ENCODE data around the gene RYR1. TPM values are rescaled to one million over a fixed set of nuclear protein-coding genes. Genes with fewer than 3 reads are reported as not detected.
A peak's percentile ranks its signal among the peaks of the same experiment; 100 is the strongest.
"Not testable (repeated sequence)": the region's sequence is repeated elsewhere in the genome, so short reads cannot be mapped to it uniquely, and the experiment has no call there.

RYR1 gene
- total RNA-seq, 2 experiments from 2014 or later, result 0.20 to 1.2 TPM

- ATAC-seq (ENCODE audit: poor library complexity) (no peak), DNase-seq (no peak)
- H3K27me3 Mint-ChIP-seq, result peaks cover 5% of the 10 kb centered on the region
- Histone ChIP-seq H3K36me3 (ENCODE audit: insufficient read depth, low read length) (no peaks in the 10 kb centered on the region), H3K27ac (ENCODE audit: low read depth in 1 of 2, low read length in 2 of 2) (no peak overlapping the region), H3K4me3 (ENCODE audit: low read length) (no peak overlapping the region), H3K9me3 (ENCODE audit: control insufficient read depth in 1 of 2, insufficient read depth in 1 of 2, low read length in 2 of 2) (no peaks in the 10 kb centered on the region), H3K4me1 (ENCODE audit: insufficient read depth, low read length) (peaks cover 26% of the 10 kb centered on the region), H3K27me3 (ENCODE audit: control insufficient read depth in 1 of 2, insufficient read depth in 2 of 2, low read length in 2 of 2) (no peaks in the 10 kb centered on the region)
- POLR2A ChIA-PET, result no interaction called here
- no peak overlapping the region for H3K27ac Mint-ChIP-seq
- H3K36me3 Mint-ChIP-seq (ENCODE audit: low read depth), result no peaks in the 10 kb centered on the region
- no peak overlapping the region for H3K4me3 Mint-ChIP-seq
- CTCF ChIA-PET, result interaction anchor here (3.0 kb wide), 1 partner anchor 21 kb away, joined by 7 read pairs; the partner anchor contains the start of gene FAM98C
- H3K4me1 Mint-ChIP-seq (ENCODE audit: low read depth), result peaks cover 21% of the 10 kb centered on the region
- H3K9me3 Mint-ChIP-seq, result no peaks in the 10 kb centered on the region
- no peak for TF ChIP-seq CTCF (IDR thresholded peaks at IDR 0.05)
- intact Hi-C loops (cut with DNase I, micrococcal nuclease), result no loop called here
Observed at GRCh38 chr19:38424272-38424671, 9.2 kb upstream of the RYR1 start.

- no peak overlapping the region for H3K4me3 Mint-ChIP-seq
- H3K9me3 Mint-ChIP-seq, result no peaks in the 10 kb centered on the region
- POLR2A ChIA-PET, result interaction anchor here (2.1 kb wide), 1 partner anchor 22 kb away, joined by 12 read pairs; the partner anchor contains the start of gene FAM98C
- no peaks in the 10 kb centered on the region for H3K36me3 ChIP-seq (ENCODE audit: insufficient read depth, low read length)
- no peak overlapping the region for H3K27ac Mint-ChIP-seq
- no peak overlapping the region for H3K27ac ChIP-seq (ENCODE audit: low read depth in 1 of 2, low read length in 2 of 2)
- peak overlapping the region; percentile 40 for H3K4me3 ChIP-seq (ENCODE audit: low read length)
- peaks cover 5% of the 10 kb centered on the region for H3K27me3 Mint-ChIP-seq
- H3K4me1 Mint-ChIP-seq (ENCODE audit: low read depth), result peaks cover 25% of the 10 kb centered on the region
- H3K4me1 ChIP-seq (ENCODE audit: insufficient read depth, low read length), result peaks cover 29% of the 10 kb centered on the region
- CTCF ChIA-PET, result interaction anchor here (3.0 kb wide), 1 partner anchor 22 kb away, joined by 7 read pairs; the partner anchor contains the start of gene FAM98C
- no peak for ATAC-seq (ENCODE audit: poor library complexity)
- TF ChIP-seq CTCF (IDR thresholded peaks at IDR 0.05), result no peak
- H3K27me3 ChIP-seq (ENCODE audit: control insufficient read depth in 1 of 2, insufficient read depth in 2 of 2, low read length in 2 of 2), result no peaks in the 10 kb centered on the region
- no peak for DNase-seq
- intact Hi-C loops (cut with DNase I, micrococcal nuclease), result no loop called here
- H3K36me3 Mint-ChIP-seq (ENCODE audit: low read depth), result no peaks in the 10 kb centered on the region
- no peaks in the 10 kb centered on the region for H3K9me3 ChIP-seq (ENCODE audit: control insufficient read depth in 1 of 2, insufficient read depth in 1 of 2, low read length in 2 of 2)
Observed at GRCh38 chr19:38425222-38425809, 8.2 kb upstream of the RYR1 start.

GRCh38 chr19:38425810-38426466, 7.6 kb upstream of the RYR1 start, which contains the start of gene RASGRP4:
TSS of gene RASGRP4 (minus strand) at chr19:38426219. CDS start at chr19:38426091, 128 bp downstream.
- ChIA-PET CTCF (interaction anchor here (0.6 to 3.0 kb wide), 2 partner anchors 23 to 342 kb away, joined by 4 to 7 read pairs; partner anchors contain the start of gene FAM98C), POLR2A (interaction anchor here (2.1 kb wide), 1 partner anchor 23 kb away, joined by 12 read pairs; the partner anchor contains the start of gene FAM98C)
- no peaks in the 10 kb centered on the region for H3K9me3 Mint-ChIP-seq
- peaks cover 29% of the 10 kb centered on the region for H3K4me1 ChIP-seq (ENCODE audit: insufficient read depth, low read length)
- no peak within 1 kb of the TSS for H3K27ac ChIP-seq (ENCODE audit: low read depth in 1 of 2, low read length in 2 of 2)
- peak within 1 kb of the TSS; percentile 40 for H3K4me3 ChIP-seq (ENCODE audit: low read length)
- peaks cover 25% of the 10 kb centered on the region for H3K4me1 Mint-ChIP-seq (ENCODE audit: low read depth)
- intact Hi-C loops (cut with DNase I, micrococcal nuclease), result no loop called here
- TF ChIP-seq CTCF (IDR thresholded peaks at IDR 0.05), result no peak
- no peaks in the 10 kb centered on the region for H3K9me3 ChIP-seq (ENCODE audit: control insufficient read depth in 1 of 2, insufficient read depth in 1 of 2, low read length in 2 of 2)
- peak within 1 kb of the TSS; percentile 27 for H3K4me3 Mint-ChIP-seq
- peak; percentile 59 for ATAC-seq (ENCODE audit: poor library complexity)
- H3K27ac Mint-ChIP-seq, result no peak within 1 kb of the TSS
- H3K36me3 ChIP-seq (ENCODE audit: insufficient read depth, low read length), result no peaks in the 10 kb centered on the region
- H3K27me3 Mint-ChIP-seq, result peaks cover 5% of the 10 kb centered on the region
- H3K27me3 ChIP-seq (ENCODE audit: control insufficient read depth in 1 of 2, insufficient read depth in 2 of 2, low read length in 2 of 2), result no peaks in the 10 kb centered on the region
- no peaks in the 10 kb centered on the region for H3K36me3 Mint-ChIP-seq (ENCODE audit: low read depth)
- DNase-seq, result peak in 7 of 14 experiments; percentile 6 to 74 (median 34)

- Mint-ChIP-seq H3K4me1 (ENCODE audit: low read depth) (peaks cover 25% of the 10 kb centered on the region), H3K27ac (peak overlapping the region; percentile 49)
- H3K36me3 Mint-ChIP-seq (ENCODE audit: low read depth); H3K4me3 Mint-ChIP-seq; POLR2A ChIA-PET; H3K27ac ChIP-seq (ENCODE audit: low read depth in 1 of 2, low read length in 2 of 2); H3K27me3 ChIP-seq (ENCODE audit: control insufficient read depth in 1 of 2, insufficient read depth in 2 of 2, low read length in 2 of 2); CTCF ChIA-PET; H3K4me3 ChIP-seq (ENCODE audit: low read length); H3K9me3 ChIP-seq (ENCODE audit: control insufficient read depth in 1 of 2, insufficient read depth in 1 of 2, low read length in 2 of 2); H3K9me3 Mint-ChIP-seq; H3K27me3 Mint-ChIP-seq; intact Hi-C loops (cut with DNase I, micrococcal nuclease); H3K36me3 ChIP-seq (ENCODE audit: insufficient read depth, low read length): not testable (repeated sequence)
- ATAC-seq (ENCODE audit: poor library complexity) (peak; percentile 72), DNase-seq (peak in 4 of 14 experiments; percentile 26 to 78 (median 52))
- H3K4me1 ChIP-seq (ENCODE audit: insufficient read depth, low read length), result peaks cover 29% of the 10 kb centered on the region
Observed at GRCh38 chr19:38427035-38427677, 6.3 kb upstream of the RYR1 start.

Data from CD4-positive, alpha-beta T cell (primary cell).